Measurements from ENCODE around the gene PDK1.

The PDK1 gene

GRCh38 chr2:172617115-172617514 lies 61.2 kb downstream of the PDK1 start:
- no peak overlapping the region for H3K9ac ChIP-seq (ENCODE audit: low read length)
- H3K4me1 ChIP-seq (ENCODE audit: control insufficient read depth, insufficient read depth, low read length) = no peaks in the 10 kb centered on the region
- H3K36me3 ChIP-seq (ENCODE audit: control insufficient read depth, insufficient read depth, low read length, severe bottlenecking) = peaks cover 3% of the 10 kb centered on the region
- H3K9me3 ChIP-seq (ENCODE audit: control insufficient read depth, low read length) = no peaks in the 10 kb centered on the region
- no peaks in the 10 kb centered on the region for H3K27me3 ChIP-seq (replicated peaks; ENCODE audit: control insufficient read depth, insufficient read depth, low read length)
- DNase-seq (ENCODE audit: low read depth) = no peak
- H3K4me3 ChIP-seq (ENCODE audit: low read length) = no peak overlapping the region

GRCh38 chr2:172623249-172623965 lies 67.5 kb downstream of the PDK1 start:
- H3K27me3 ChIP-seq (replicated peaks; ENCODE audit: control insufficient read depth, insufficient read depth, low read length) = no peaks in the 10 kb centered on the region
- no peaks in the 10 kb centered on the region for H3K9me3 ChIP-seq (ENCODE audit: control insufficient read depth, low read length)
- H3K4me1 ChIP-seq (ENCODE audit: control insufficient read depth, insufficient read depth, low read length) = peaks cover 10% of the 10 kb centered on the region
- H3K4me3 ChIP-seq (ENCODE audit: low read length) = no peak overlapping the region
- H3K36me3 ChIP-seq (ENCODE audit: control insufficient read depth, insufficient read depth, low read length, severe bottlenecking) = peaks cover 4% of the 10 kb centered on the region
- peak; percentile 60 for DNase-seq (ENCODE audit: low read depth)
- H3K9ac ChIP-seq (ENCODE audit: low read length) = peak overlapping the region; percentile 36

- H3K27me3 ChIP-seq (replicated peaks; ENCODE audit: control insufficient read depth, insufficient read depth, low read length) = no peaks in the 10 kb centered on the region
- peaks cover 10% of the 10 kb centered on the region for H3K36me3 ChIP-seq (ENCODE audit: control insufficient read depth, insufficient read depth, low read length, severe bottlenecking)
- H3K4me3 ChIP-seq (ENCODE audit: low read length) = no peak overlapping the region
- peaks cover 10% of the 10 kb centered on the region for H3K4me1 ChIP-seq (ENCODE audit: control insufficient read depth, insufficient read depth, low read length)
- H3K9me3 ChIP-seq (ENCODE audit: control insufficient read depth, low read length) = no peaks in the 10 kb centered on the region
- no peak overlapping the region for H3K9ac ChIP-seq (ENCODE audit: low read length)
- no peak for DNase-seq (ENCODE audit: low read depth)
These were observed 69.1 kb downstream of the PDK1 start for GRCh38 chr2:172624996-172625395.

GRCh38 chr2:172627181-172627580 lies 71.3 kb downstream of the PDK1 start:
- no peak overlapping the region for H3K9ac ChIP-seq (ENCODE audit: low read length)
- H3K27me3 ChIP-seq (replicated peaks; ENCODE audit: control insufficient read depth, insufficient read depth, low read length) = no peaks in the 10 kb centered on the region
- H3K9me3 ChIP-seq (ENCODE audit: control insufficient read depth, low read length) = no peaks in the 10 kb centered on the region
- no peak for DNase-seq (ENCODE audit: low read depth)
- H3K4me1 ChIP-seq (ENCODE audit: control insufficient read depth, insufficient read depth, low read length) = peaks cover 10% of the 10 kb centered on the region
- no peak overlapping the region for H3K4me3 ChIP-seq (ENCODE audit: low read length)
- peaks cover 10% of the 10 kb centered on the region for H3K36me3 ChIP-seq (ENCODE audit: control insufficient read depth, insufficient read depth, low read length, severe bottlenecking)

GRCh38 chr2:172628085-172628484 lies 72.2 kb downstream of the PDK1 start:
- Histone ChIP-seq H3K4me1 (ENCODE audit: control insufficient read depth, insufficient read depth, low read length) (peaks cover 10% of the 10 kb centered on the region), H3K9me3 (ENCODE audit: control insufficient read depth, low read length) (no peaks in the 10 kb centered on the region), H3K36me3 (ENCODE audit: control insufficient read depth, insufficient read depth, low read length, severe bottlenecking) (peaks cover 10% of the 10 kb centered on the region), H3K9ac (ENCODE audit: low read length) (no peak overlapping the region), H3K27me3 (replicated peaks; ENCODE audit: control insufficient read depth, insufficient read depth, low read length) (no peaks in the 10 kb centered on the region), H3K4me3 (ENCODE audit: low read length) (no peak overlapping the region)
- no peak for DNase-seq (ENCODE audit: low read depth)

GRCh38 chr2:172629586-172629985 lies 73.7 kb downstream of the PDK1 start:
- Histone ChIP-seq H3K4me1 (ENCODE audit: control insufficient read depth, insufficient read depth, low read length) (peaks cover 4% of the 10 kb centered on the region), H3K36me3 (ENCODE audit: control insufficient read depth, insufficient read depth, low read length, severe bottlenecking) (peaks cover 10% of the 10 kb centered on the region), H3K9ac (ENCODE audit: low read length) (no peak overlapping the region), H3K4me3 (ENCODE audit: low read length) (no peak overlapping the region), H3K27me3 (replicated peaks; ENCODE audit: control insufficient read depth, insufficient read depth, low read length) (no peaks in the 10 kb centered on the region), H3K9me3 (ENCODE audit: control insufficient read depth, low read length) (no peaks in the 10 kb centered on the region)
- DNase-seq (ENCODE audit: low read depth) = no peak

- peaks cover under 1% of the 10 kb centered on the region for H3K4me1 ChIP-seq (ENCODE audit: control insufficient read depth, insufficient read depth, low read length)
These were observed 74.3 kb downstream of the PDK1 start for GRCh38 chr2:172630181-172630580.

GRCh38 chr2:172634477-172634876 lies 78.6 kb downstream of the PDK1 start:
- no peak for DNase-seq (ENCODE audit: low read depth)
- H3K9ac ChIP-seq (ENCODE audit: low read length) = no peak overlapping the region
- H3K27me3 ChIP-seq (replicated peaks; ENCODE audit: control insufficient read depth, insufficient read depth, low read length) = no peaks in the 10 kb centered on the region
- H3K36me3 ChIP-seq (ENCODE audit: control insufficient read depth, insufficient read depth, low read length, severe bottlenecking) = peaks cover 3% of the 10 kb centered on the region
- H3K9me3 ChIP-seq (ENCODE audit: control insufficient read depth, low read length) = no peaks in the 10 kb centered on the region
- peaks cover 1% of the 10 kb centered on the region for H3K4me1 ChIP-seq (ENCODE audit: control insufficient read depth, insufficient read depth, low read length)
- no peak overlapping the region for H3K4me3 ChIP-seq (ENCODE audit: low read length)

More at GRCh38 chr2:172630181-172630580, 74.3 kb downstream of the PDK1 start:
- Histone ChIP-seq H3K9ac (ENCODE audit: low read length) (no peak overlapping the region), H3K4me3 (ENCODE audit: low read length) (no peak overlapping the region), H3K36me3 (ENCODE audit: control insufficient read depth, insufficient read depth, low read length, severe bottlenecking) (peaks cover 10% of the 10 kb centered on the region), H3K9me3 (ENCODE audit: control insufficient read depth, low read length) (no peaks in the 10 kb centered on the region), H3K27me3 (replicated peaks; ENCODE audit: control insufficient read depth, insufficient read depth, low read length) (no peaks in the 10 kb centered on the region)
- no peak for DNase-seq (ENCODE audit: low read depth)

GRCh38 chr2:172635548-172635947 lies 79.7 kb downstream of the PDK1 start:
- no peaks in the 10 kb centered on the region for H3K9me3 ChIP-seq (ENCODE audit: control insufficient read depth, low read length)
- no peak for DNase-seq (ENCODE audit: low read depth)

GRCh38 chr2:172639256-172639655 lies 83.4 kb downstream of the PDK1 start:
- Histone ChIP-seq H3K36me3 (ENCODE audit: control insufficient read depth, insufficient read depth, low read length, severe bottlenecking) (no peaks in the 10 kb centered on the region), H3K9ac (ENCODE audit: low read length) (no peak overlapping the region), H3K4me3 (ENCODE audit: low read length) (no peak overlapping the region), H3K4me1 (ENCODE audit: control insufficient read depth, insufficient read depth, low read length) (peaks cover 12% of the 10 kb centered on the region), H3K9me3 (ENCODE audit: control insufficient read depth, low read length) (no peaks in the 10 kb centered on the region), H3K27me3 (replicated peaks; ENCODE audit: control insufficient read depth, insufficient read depth, low read length) (no peaks in the 10 kb centered on the region)
- DNase-seq (ENCODE audit: low read depth) = no peak

More at GRCh38 chr2:172635548-172635947, 79.7 kb downstream of the PDK1 start:
- no peak overlapping the region for H3K9ac ChIP-seq (ENCODE audit: low read length)
- H3K4me1 ChIP-seq (ENCODE audit: control insufficient read depth, insufficient read depth, low read length) = peaks cover 12% of the 10 kb centered on the region
- H3K36me3 ChIP-seq (ENCODE audit: control insufficient read depth, insufficient read depth, low read length, severe bottlenecking) = no peaks in the 10 kb centered on the region
- H3K27me3 ChIP-seq (replicated peaks; ENCODE audit: control insufficient read depth, insufficient read depth, low read length) = no peaks in the 10 kb centered on the region
- no peak overlapping the region for H3K4me3 ChIP-seq (ENCODE audit: low read length)

GRCh38 chr2:172639823-172640222 lies 83.9 kb downstream of the PDK1 start:
- H3K9ac ChIP-seq (ENCODE audit: low read length) = no peak overlapping the region
- H3K27me3 ChIP-seq (replicated peaks; ENCODE audit: control insufficient read depth, insufficient read depth, low read length) = no peaks in the 10 kb centered on the region
- no peaks in the 10 kb centered on the region for H3K9me3 ChIP-seq (ENCODE audit: control insufficient read depth, low read length)
- peaks cover 12% of the 10 kb centered on the region for H3K4me1 ChIP-seq (ENCODE audit: control insufficient read depth, insufficient read depth, low read length)
- peak; percentile 65 for DNase-seq (ENCODE audit: low read depth)
- H3K4me3 ChIP-seq (ENCODE audit: low read length) = no peak overlapping the region
- H3K36me3 ChIP-seq (ENCODE audit: control insufficient read depth, insufficient read depth, low read length, severe bottlenecking) = no peaks in the 10 kb centered on the region

- no peak for DNase-seq (ENCODE audit: low read depth)
- no peak overlapping the region for H3K4me3 ChIP-seq (ENCODE audit: low read length)
- no peaks in the 10 kb centered on the region for H3K27me3 ChIP-seq (replicated peaks; ENCODE audit: control insufficient read depth, insufficient read depth, low read length)
- no peak overlapping the region for H3K9ac ChIP-seq (ENCODE audit: low read length)
- no peaks in the 10 kb centered on the region for H3K9me3 ChIP-seq (ENCODE audit: control insufficient read depth, low read length)
- H3K36me3 ChIP-seq (ENCODE audit: control insufficient read depth, insufficient read depth, low read length, severe bottlenecking) = no peaks in the 10 kb centered on the region
- H3K4me1 ChIP-seq (ENCODE audit: control insufficient read depth, insufficient read depth, low read length) = peaks cover 12% of the 10 kb centered on the region
These were observed 84.5 kb downstream of the PDK1 start for GRCh38 chr2:172640389-172640788.

Measured in adipocyte (in vitro differentiated cells).